HG02884 (cell line): Measurements from ENCODE around the gene LBX1.

Experiments used
- ATAC-seq: cut with Tn5 transposase; IDR thresholded peaks from one replicate; pipeline ENCODE4 v1.9.1; 2021; ENCODE audit warnings: mild to moderate bottlenecking, moderate library complexity; ENCODE audit not compliant: unreplicated experiment

LBX1 gene

GRCh38 chr10:101244321-101245050 is 15.2 kb upstream of the LBX1 start:
- ATAC-seq: no peak

DNA sequence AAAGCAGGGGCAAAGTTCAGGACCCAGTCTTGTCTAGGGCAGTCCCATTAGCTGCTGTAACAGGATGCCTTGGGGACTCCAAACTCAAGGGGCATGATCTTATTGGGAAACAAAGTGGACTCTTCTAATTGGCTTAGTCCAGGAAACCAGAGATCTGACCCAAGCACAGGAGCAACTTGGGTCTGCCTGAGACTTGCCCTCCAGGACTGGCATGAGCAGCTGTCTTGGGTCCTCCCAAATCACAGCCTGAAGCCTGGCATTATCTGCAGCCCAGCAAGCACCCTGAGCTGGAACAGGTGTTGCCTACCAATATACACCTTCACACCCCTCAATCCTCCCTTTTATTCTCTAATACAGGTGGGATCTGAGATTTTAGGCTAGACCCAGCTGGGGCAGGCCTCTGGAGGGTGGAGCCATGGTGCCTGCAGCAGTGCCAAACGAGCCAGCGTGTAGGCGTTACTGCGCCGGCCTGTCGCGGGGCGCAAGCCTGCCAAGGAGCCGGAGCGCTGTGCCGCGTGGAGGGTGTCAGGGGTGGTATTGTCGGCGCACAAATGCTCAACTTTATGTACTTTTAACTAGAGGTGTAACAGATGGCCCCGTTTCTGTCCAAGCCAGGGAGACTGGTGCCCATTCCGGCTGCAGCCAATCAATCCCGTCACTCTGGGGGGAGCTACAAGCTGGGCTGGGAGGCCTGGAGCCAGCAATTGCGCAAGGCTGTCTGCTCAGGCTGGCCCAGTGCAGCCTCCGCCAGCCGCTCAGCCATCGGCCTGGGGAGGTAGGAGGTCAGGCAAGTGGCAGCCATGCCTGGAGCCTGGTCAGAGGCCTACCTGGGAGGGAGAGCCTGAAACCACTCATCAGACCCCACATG is 12.8 kb upstream of the LBX1 start:
- no peak for ATAC-seq

DNA sequence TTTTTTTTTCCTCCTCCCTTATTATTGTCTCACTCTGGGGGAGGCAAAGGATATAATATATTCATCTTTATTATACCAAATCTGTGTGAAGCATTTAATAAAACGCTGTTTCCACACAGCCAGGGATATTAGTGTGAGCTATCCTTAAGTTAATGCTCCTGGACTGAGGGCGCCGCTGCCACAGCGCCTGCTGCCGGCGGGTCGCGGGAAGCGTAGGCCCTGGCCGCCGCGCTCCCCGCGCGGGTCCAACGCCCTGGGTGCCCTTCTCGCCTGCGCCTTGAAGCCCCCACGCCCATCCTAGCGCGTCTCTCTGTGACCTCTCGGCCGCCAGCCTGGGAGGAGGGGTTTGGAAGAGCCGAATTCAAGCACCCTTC is 9.5 kb upstream of the LBX1 start:
- no peak for ATAC-seq

DNA sequence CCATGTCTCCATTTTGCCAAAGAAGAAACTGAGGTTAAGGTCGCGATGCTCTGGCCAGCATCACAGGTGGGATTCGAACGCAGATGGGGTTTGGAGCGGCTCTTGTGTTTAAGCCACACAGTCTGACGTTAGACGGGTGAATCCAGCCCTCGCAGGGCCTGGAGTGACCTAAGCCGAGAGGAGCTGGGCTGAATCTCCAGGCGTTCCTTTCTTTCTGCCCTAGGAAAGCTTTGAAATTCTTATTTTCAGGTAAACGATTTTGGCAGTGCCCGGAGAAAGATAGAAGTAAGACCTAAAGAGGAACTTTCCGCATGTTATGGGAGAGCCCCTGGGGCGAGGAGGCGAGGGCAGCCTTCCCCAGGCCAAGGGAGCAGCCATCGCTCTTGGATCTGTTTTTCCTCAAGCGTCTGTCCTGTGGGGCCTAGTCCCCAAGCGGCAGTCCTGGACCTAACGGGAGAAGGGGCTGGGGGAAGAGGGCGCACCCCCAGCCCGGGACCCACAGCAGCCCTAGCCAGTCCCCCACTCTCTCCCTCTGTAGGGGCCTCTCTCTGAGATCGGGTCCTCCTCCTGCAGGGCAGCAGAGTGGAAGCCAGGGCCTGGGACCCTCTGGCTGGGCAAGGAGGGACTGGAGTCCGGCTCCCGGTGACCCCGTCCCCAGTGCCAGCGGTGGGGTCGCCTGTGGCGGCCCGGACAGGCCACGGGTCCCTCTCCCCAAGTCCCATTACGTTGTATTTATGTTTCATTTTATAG is 8.9 kb upstream of the LBX1 start:
- no peak for ATAC-seq

DNA sequence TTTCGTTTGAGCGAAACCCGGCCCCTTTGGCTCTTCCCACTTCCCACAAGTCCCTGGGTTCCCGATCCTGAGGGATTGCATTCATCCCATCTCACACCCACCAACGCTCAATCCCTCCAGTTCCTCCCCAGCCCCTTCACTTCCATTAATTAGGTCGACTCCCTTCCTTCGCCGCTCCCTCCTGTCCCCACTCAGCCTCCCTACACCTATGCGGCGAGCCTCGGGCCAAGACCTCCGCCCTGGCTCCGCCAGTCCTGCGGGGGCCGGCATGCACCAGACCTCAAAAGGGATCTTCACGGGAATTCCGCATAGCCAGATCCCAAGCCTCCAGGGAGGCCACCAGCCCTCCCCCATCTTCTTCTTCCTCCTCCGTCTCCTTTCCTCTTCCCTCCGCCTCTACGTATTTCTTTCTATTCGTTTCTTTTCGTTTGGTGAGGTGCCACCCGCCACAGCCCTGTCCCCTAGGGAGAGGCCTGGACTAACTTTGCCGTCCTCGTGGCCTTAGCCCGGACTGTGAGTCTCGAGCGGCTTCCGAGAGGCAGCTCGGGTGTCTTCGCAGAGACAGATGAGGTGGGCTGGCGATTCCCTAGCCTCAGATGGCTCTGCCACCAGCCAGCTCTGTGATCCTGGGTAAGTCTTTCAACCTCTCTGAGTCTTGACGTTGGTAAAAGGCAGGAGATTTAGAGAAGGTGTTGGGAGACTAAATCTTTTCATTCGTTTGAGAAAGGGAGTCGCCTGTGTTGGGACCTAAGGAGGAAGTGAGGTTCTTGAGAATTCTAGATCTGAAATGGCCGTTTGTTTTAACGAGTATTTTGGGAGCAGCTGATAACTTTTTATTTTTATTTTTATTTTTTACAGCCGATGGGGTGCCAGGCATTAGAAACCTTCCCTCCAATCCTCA is 8.1 kb upstream of the LBX1 start:
- no peak for ATAC-seq

GRCh38 chr10:101236376-101237080 is 7.3 kb upstream of the LBX1 start:
- ATAC-seq: no peak

DNA sequence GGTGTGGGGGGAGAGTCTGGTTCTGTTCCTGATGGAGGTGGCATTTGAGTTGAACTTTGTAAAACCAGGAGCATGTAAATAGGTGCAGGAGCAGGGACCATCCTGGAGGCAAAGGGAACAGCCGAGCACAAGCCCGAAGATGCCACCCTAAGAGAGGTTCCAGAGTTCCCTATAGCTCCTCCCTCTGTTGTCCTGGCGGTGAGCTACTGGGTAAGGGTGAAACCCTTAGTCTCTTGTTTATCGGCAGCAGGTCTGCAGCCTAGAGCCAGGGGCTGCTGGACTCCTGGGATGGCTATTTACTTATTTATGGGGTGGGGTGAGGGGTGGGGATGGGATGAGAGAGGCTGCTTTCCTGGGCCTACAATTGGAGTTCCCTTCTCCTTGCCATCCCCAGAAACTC is 6.5 kb upstream of the LBX1 start:
- ATAC-seq: no peak

DNA sequence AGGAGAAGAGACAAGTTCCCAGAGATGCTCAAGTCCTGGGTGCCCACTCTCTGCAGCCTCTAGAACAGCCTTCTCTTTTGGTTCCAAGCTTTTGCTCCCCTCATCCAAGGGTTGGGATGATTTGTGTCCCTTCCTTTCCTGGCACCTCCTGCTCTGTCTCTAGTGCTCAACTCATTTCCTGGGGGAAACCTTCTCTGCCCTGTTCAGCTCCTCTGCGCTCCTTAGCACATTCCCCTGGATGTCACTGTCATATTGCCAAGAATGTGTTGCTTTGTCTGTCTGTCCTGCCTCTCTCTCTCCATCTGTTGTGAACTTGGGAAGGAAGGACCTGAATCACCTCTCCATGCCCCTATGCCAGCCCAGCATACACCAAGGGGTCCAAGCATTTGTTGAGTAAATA is 5.1 kb upstream of the LBX1 start:
- ATAC-seq: no peak

GRCh38 chr10:101233863-101234262 is 4.6 kb upstream of the LBX1 start:
- ATAC-seq: no peak

DNA sequence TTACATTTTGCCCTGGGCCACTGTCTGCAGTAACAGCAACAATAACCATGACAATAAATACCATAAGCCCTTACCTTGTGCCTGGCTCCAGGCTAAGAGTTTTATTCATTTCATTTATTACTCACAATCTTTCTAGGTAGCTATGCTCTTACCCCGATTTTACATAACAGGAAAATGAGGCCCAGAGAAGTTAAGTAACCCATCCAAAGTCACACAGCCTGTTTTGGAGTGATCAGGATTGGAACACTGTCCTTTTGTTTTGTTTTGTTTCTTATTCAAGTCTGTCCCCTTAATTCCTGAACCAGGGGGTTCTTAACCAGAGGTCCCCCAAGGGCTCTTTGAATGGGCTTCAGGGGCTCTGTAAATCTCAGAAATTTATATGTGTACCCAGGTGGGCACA is 4.2 kb upstream of the LBX1 start:
- no peak for ATAC-seq

DNA sequence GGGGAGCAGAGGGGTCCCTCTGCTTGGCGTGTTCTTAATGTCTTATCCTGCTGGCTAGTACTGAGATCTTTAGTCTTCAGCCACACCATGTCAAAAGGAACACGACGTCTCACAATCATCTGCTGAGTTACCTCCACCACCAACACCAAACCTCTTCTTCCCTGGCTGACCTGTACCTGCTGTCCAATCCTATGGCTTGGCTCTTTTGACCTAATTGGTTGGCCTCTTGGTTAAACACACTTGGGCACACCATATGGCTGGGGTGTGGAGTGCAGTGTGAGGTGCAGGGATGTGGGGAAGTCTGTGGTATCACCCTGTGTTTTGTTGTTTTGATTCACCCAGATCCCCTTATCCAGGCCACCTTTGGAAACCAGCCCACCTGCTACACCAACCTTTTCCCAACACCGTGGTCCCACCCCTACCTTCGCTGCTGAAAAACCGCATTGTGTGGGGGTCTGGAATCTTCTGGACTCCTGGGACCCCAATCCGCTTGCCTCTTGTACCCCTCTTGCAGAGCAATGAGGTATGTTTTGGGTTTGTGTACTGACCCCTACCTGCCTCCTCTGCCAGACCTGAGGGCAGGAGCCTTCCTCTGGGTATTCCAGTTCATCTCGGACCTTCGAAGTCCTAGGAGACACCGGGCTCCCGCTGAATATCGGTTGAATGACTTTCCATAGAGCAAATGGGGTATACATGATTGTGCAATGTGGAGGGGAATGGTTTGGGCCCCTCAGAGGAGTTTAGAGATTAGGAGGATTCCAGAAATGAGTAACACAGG is 2.8 kb upstream of the LBX1 start:
- ATAC-seq: no peak

DNA sequence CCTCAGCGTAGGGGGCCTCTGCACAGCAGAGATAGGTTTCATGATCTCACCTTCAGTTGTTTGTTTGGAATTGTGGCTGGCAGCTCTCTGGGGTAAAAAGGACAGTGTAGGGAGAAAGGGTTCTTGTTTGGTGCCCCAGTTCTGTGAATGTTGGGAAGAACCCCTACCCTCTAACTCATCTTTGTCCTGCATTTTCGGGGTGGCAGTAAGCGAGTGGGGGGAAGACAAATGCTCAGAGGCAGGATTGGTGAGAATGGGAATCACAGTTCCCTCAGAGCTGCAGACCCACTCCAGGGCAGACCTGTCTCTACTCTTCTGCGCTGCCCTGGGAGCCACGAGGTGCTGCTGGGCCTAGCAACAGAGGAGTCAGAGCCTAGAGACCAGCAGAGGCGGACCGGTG is 1.8 kb upstream of the LBX1 start:
- ATAC-seq: no peak

DNA sequence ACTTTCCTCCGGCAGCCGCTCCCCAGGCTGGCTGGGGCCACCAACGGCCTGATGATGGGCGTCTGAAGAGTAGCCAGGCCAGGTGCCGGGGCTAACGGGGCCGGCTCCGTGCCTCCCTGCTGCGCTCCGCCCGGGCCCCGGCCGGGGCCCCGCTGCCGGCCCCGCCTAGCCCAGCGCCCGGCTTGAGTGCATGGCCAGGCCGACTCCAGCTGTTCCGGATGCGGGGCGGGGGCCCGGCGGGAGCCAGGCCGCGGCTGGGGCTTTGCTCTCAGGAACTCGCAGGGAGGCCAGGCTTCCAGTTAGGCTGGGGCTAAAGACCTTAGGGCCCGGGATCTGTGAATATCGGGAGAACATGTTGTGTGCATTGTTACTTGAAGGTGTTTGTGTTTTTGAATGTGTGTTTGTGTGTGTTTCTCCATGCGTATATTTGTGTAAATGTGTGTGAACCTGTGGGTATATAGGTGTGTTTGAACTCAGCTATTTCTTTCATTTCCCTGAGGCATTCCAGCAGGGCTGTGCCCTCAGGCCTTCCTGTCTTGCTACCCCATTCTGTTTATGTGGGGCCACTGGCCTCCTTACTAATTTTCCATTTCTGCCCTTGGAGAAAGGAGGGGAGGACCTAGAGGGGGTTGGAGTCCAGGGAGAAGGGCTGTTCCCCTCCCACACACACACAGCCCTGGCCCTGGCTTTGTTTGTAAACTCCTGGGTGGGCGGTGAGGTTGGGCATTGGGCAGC is 1.1 kb upstream of the LBX1 start:
- ATAC-seq: no peak

DNA sequence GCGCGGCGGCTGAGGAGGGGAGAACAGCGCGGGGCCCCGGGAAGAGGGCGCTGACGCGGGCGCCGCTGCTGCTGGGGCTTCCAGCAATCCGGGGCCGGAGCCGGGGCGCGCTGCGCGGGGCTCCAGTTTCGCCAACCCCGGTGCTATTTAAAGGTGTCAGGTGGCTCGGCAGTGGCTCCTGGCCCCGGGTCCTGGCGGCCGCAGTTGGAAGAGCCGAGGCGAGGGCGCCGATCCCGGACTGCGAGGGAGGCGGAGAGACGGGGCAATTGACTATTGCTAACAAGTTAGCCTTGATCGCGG is 347 bp downstream of the LBX1 start:
- no peak for ATAC-seq

DNA sequence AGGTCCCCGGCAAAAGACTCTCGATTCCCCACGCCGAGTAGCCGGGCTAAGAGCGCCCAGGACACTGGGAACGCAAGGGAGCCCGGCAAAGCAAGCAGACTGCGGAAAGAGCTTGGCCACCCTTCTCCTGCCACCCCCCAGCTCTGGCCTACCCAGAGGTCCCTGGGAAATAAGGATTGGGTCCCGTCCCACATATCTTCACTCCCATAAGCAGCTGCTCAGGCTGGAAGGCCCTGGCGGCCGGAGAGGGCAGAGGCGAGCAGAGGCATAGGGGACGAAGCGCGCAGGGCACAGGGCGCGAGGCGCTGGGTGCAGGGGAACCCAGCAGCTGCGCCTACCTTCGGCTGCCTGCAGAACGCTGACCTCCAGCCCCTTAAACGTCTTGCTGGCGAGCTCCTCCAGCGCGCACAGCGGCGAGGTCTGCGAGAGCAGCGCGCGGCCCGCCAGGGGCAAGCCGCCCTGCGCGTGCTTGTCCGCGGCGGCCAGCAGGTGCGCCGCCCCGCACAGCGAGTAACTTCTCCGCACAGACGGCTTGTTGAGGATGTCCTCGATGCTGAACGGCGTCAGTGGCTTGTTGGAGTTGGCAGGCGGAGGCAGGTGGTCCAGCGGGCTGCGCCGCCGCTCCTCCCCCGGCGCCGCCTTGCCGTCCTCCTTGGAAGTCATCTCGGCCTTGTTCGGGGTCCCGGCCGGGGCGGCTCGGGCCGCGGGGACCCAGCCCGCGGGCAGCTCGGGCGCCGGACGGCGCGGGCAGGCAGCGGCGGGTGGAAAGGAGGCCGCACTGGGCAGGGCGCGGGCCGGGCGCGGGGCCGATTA is 904 bp downstream of the LBX1 start:
- no peak for ATAC-seq

GRCh38 chr10:101227429-101228152 is 1.7 kb downstream of the LBX1 start:
- ATAC-seq: no peak
